Measurements from ENCODE around the gene KRTAP10-10. TPM values are rescaled to one million over a fixed set of nuclear protein-coding genes. Genes with fewer than 3 reads are reported as not detected.

The KRTAP10-10 gene
- total and polyA plus RNA-seq, 9 of the 15 experiments (the other 6 are each of a cell fraction or from before 2014, with no cell fraction given): not detected

GRCh38 chr21:44593598-44594405 lies 43.4 kb upstream of the KRTAP10-10 start:
- peak; percentile 97 for FAIRE-seq
- no peaks in the 10 kb centered on the region; the same call in 1 of the 2 replicates for H3K9me3 ChIP-seq (replicated peaks; ENCODE audit: control insufficient read depth, insufficient read depth, low read depth, low read length)
- H3K79me2 ChIP-seq (ENCODE audit: control insufficient read depth, insufficient read depth, low read length): no peaks in the 10 kb centered on the region
- BruUV-seq (replicated peaks): no TSS peak
- ATAC-seq: peak; percentile 89
- H3K36me3 ChIP-seq (ENCODE audit: control insufficient read depth, insufficient read depth, low read length): no peaks in the 10 kb centered on the region
- H3K27me3 ChIP-seq (ENCODE audit: control insufficient read depth in 2 of 2, insufficient read depth in 2 of 2, low read length in 2 of 2): peaks cover 0 to 15% of the 10 kb centered on the region in 2 experiments; a peak in 2 of 5 replicates
- intact Hi-C loops (cut with micrococcal nuclease): no loop called here
- H3K4me3 ChIP-seq: no peak overlapping the region
- ChIA-PET POLR2A (interaction anchor here (0.8 to 1.4 kb wide), 6 partner anchors 9 to 136 kb away, joined by 3 to 5 read pairs (median 4); no protein-coding TSS in a partner anchor), CTCF (ENCODE audit: low intra/inter-chr PET ratio) (no interaction called here)
- H4K20me1 ChIP-seq (replicated peaks; ENCODE audit: control insufficient read depth, insufficient read depth, low read length): no peaks in the 10 kb centered on the region
- peak overlapping the region; percentile 25 to 29; a peak in 3 of 4 replicates for H3K9ac ChIP-seq (ENCODE audit: insufficient read depth in 1 of 2, low read depth in 2 of 2, low read length in 2 of 2)
- in situ Hi-C loops (cut with MboI): no loop called here
- H3K27ac ChIP-seq (ENCODE audit: extremely low read depth, low read depth, low read length): peak overlapping the region; percentile 62
- H2AFZ ChIP-seq (ENCODE audit: low read depth, low read length): peak overlapping the region; percentile 81
- peak; percentile 67 to 81 (median 70) for DNase-seq (ENCODE audit: extremely low read depth in 1 of 4, low spot score in 3 of 4)
- no peaks in the 10 kb centered on the region for H3K9me1 ChIP-seq (ENCODE audit: control insufficient read depth, insufficient read depth, low read length)
- H3K4me1 ChIP-seq (replicated peaks in 1 of 2; ENCODE audit: control insufficient read depth in 2 of 2, insufficient read depth in 2 of 2, low read length in 2 of 2): peaks cover 24 to 37% of the 10 kb centered on the region in 2 experiments
- 3% methylated on average over 20 of the region's 20 CpGs for WGBS (ENCODE audit: insufficient coverage, low coverage, missing lambda C conversion rate)
- peak overlapping the region; percentile 79 for H3K4me2 ChIP-seq (ENCODE audit: insufficient read depth, low read length)
- TF ChIP-seq DDX20 (tag; IDR thresholded peaks at IDR 0.05; ENCODE audit: low read depth) (no peak), ZNF507 (tag; conservative IDR thresholded peaks at IDR 0.05) (no peak), ATF3 (IDR thresholded peaks at IDR 0.05) (0 out of 2 replicates have a peak, but pooled peaks have one; percentile 23), ATF3 (CRISPR knock-in tag; conservative IDR thresholded peaks at IDR 0.05) (no peak), ZNF12 (CRISPR knock-in tag; IDR thresholded peaks at IDR 0.05) (0 out of 2 replicates have a peak, but pooled peaks have one; percentile 38), ZNF3 (CRISPR knock-in tag; IDR thresholded peaks at IDR 0.05) (no peak), NEUROD1 (IDR thresholded peaks at IDR 0.05; ENCODE audit: borderline replicate concordance, low read depth, low read length, partially characterized antibody) (no peak), MLLT1 (IDR thresholded peaks at IDR 0.05) (0 out of 4 replicates have a peak, but pooled peaks of 1 of the 2 experiments have one; percentile 45), MTA1 (IDR thresholded peaks at IDR 0.05; ENCODE audit: borderline replicate concordance) (peak; percentile 71; the same call in 1 of the 2 replicates), ZKSCAN8 (CRISPR knock-in tag; IDR thresholded peaks at IDR 0.05) (peak; percentile 86), DIDO1 (tag; IDR thresholded peaks at IDR 0.05; ENCODE audit: low read depth) (peak; percentile 60; the same call in 1 of the 2 replicates), HDAC2 (IDR thresholded peaks at IDR 0.05) (peak; percentile 75), CUX1 (CRISPR knock-in tag; IDR thresholded peaks at IDR 0.05) (peak; percentile 93)

Measured in K562 (cell line).